ENCODE measurements around the gene DRICH1.

DNA sequence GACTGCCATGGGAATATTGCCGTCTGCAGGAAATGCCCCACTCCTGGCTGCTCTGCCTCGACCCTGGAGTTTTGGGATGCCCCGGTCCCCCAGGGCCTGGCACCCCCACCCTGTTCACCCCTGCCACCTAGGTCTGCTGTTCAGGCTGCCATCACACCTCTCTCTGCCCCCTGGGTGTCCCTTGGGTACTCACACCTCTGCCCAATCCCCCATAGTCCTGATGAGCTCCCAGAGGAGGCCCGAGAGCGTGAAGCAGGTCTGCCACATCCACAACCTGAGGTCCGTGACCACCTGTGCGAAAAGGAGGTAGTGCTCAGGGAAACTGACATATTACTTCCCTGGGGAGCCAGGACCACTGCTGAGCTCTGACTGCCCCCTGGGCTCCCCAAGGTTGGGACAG, 20.2 kb upstream of the DRICH1 start:
- TF ChIP-seq POLR2A (IDR thresholded peaks at IDR 0.05; ENCODE audit: low read depth), result no peak
- TF ChIP-seq, protein P1, sequence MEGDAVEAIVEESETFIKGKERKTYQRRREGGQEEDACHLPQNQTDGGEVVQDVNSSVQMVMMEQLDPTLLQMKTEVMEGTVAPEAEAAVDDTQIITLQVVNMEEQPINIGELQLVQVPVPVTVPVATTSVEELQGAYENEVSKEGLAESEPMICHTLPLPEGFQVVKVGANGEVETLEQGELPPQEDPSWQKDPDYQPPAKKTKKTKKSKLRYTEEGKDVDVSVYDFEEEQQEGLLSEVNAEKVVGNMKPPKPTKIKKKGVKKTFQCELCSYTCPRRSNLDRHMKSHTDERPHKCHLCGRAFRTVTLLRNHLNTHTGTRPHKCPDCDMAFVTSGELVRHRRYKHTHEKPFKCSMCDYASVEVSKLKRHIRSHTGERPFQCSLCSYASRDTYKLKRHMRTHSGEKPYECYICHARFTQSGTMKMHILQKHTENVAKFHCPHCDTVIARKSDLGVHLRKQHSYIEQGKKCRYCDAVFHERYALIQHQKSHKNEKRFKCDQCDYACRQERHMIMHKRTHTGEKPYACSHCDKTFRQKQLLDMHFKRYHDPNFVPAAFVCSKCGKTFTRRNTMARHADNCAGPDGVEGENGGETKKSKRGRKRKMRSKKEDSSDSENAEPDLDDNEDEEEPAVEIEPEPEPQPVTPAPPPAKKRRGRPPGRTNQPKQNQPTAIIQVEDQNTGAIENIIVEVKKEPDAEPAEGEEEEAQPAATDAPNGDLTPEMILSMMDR (IDR thresholded peaks at IDR 0.05), result no peak
- no peak for TF ChIP-seq POLR2AphosphoS5 (IDR thresholded peaks at IDR 0.05)
- TF ChIP-seq EP300 (IDR thresholded peaks at IDR 0.05), result no peak
